ENCODE results near the gene SLC27A5. TPM values are rescaled to one million over a fixed set of nuclear protein-coding genes. Genes with fewer than 3 reads are reported as not detected.
"Not testable (repeated sequence)": the region's sequence is repeated elsewhere in the genome, so short reads cannot be mapped to it uniquely, and the experiment has no call there.

SLC27A5 gene
- total and polyA plus RNA-seq, 10 donors, result 6.0 to 26.8 (median 8.6) TPM

DNA sequence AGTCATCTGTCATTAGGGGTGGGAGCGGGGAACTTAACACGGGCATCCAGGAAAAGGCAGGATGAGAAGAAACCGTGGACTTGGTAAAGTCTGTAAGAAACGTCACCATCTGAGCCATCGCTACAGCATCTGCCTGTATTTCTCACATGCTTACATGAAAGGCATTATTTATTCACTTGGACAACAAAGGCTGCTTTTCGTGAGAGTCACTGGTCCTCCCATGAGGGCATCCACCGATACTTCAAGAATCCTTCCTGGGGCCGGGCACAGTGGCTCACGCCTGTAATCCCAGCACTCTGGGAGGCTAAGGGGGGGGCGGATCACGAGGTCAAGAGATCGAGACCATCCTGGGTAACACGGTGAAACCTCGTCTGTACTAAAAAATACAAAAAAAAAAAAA is 19.5 kb downstream of the SLC27A5 start:
- Histone ChIP-seq H3K9me3 (no peaks in the 10 kb centered on the region), H3K4me3 (no peak overlapping the region), H3K4me1 (no peaks in the 10 kb centered on the region), H3K36me3 (no peaks in the 10 kb centered on the region), H3K27me3 (replicated peaks in 1 of 7) (no peaks in the 10 kb centered on the region), H3K27ac (no peak overlapping the region)
- TF ChIP-seq POLR2A (IDR thresholded peaks at IDR 0.05), result no peak
- TF ChIP-seq, protein P1, sequence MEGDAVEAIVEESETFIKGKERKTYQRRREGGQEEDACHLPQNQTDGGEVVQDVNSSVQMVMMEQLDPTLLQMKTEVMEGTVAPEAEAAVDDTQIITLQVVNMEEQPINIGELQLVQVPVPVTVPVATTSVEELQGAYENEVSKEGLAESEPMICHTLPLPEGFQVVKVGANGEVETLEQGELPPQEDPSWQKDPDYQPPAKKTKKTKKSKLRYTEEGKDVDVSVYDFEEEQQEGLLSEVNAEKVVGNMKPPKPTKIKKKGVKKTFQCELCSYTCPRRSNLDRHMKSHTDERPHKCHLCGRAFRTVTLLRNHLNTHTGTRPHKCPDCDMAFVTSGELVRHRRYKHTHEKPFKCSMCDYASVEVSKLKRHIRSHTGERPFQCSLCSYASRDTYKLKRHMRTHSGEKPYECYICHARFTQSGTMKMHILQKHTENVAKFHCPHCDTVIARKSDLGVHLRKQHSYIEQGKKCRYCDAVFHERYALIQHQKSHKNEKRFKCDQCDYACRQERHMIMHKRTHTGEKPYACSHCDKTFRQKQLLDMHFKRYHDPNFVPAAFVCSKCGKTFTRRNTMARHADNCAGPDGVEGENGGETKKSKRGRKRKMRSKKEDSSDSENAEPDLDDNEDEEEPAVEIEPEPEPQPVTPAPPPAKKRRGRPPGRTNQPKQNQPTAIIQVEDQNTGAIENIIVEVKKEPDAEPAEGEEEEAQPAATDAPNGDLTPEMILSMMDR (IDR thresholded peaks at IDR 0.05 in 8 of 11, conservative IDR thresholded peaks at IDR 0.05 in 3 of 11), result no peak
- no peak for TF ChIP-seq POLR2AphosphoS5 (IDR thresholded peaks at IDR 0.05)
- no peak for DNase-seq
- WGBS, 5 donors, result 90 to 95% (median 93%) methylated on average over 14 of the region's 14 CpGs
- intact Hi-C loops (cut with DNase I; ENCODE audit: low total_unique reads), result no loop called here

DNA sequence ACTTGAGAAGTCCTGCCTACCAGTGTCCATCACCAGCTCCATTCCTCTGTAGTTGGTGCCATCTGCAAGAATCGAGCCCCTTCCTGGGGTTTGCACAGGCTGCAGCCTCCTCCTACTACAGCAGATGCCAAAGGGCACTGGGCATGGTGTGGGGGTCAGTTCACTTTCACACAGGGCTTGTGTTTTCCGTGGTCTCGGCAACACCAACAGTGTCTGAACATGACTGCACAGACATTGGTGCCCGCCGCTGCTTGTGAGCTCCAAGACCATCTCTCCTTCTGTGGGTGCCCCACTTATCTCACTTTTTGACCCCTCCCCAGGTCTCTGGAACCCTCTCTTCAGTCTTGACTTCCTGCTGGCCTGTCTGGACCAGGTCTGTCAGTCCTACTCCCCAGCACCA is 20.4 kb downstream of the SLC27A5 start:
- H3K36me3 ChIP-seq, result no peaks in the 10 kb centered on the region
- H3K4me3 ChIP-seq, result no peak overlapping the region
- TF ChIP-seq POLR2A (IDR thresholded peaks at IDR 0.05) (no peak), POLR2AphosphoS5 (IDR thresholded peaks at IDR 0.05) (no peak)
- TF ChIP-seq, protein P1 (IDR thresholded peaks at IDR 0.05 in 8 of 11, conservative IDR thresholded peaks at IDR 0.05 in 3 of 11), result no peak
- intact Hi-C loops (cut with DNase I; ENCODE audit: low total_unique reads), result no loop called here
- no peaks in the 10 kb centered on the region for H3K4me1 ChIP-seq
- H3K27ac ChIP-seq, result no peak overlapping the region
- 84 to 90% (median 90%) methylated on average over 5 of the region's 5 CpGs for WGBS, 5 donors
- no peak for DNase-seq
- no peaks in the 10 kb centered on the region for H3K9me3 ChIP-seq
- H3K27me3 ChIP-seq (replicated peaks in 1 of 7), result no peaks in the 10 kb centered on the region

DNA sequence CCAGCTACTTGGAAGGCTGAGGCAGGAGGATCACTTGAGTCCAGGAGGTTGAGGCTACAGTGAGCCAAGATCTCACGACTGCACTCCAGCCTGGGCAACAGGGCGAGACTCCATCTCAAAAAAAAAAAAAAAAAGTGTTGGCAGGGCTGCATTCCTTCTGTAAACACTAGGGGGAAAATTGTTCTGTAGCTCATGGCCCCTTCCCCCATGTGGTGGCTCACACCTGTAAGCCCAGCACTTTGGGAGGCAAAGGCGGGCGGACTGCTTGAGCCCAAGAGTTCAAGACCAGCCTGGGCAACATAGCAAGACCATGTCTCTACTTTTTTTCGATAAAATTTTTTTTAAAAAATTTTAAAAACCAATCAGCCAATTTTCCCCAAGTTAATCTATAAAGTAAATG is 27.4 kb downstream of the SLC27A5 start:
- H3K9me3 ChIP-seq; DNase-seq; H3K4me3 ChIP-seq; H3K4me1 ChIP-seq; H3K27ac ChIP-seq; H3K27me3 ChIP-seq (replicated peaks in 1 of 7); intact Hi-C loops (cut with DNase I; ENCODE audit: low total_unique reads): not testable (repeated sequence)
- peaks cover 0 to 30% (median 5%) of the 10 kb centered on the region in 6 donors for H3K36me3 ChIP-seq
- 93 to 99% (median 96%) methylated on average over 5 of the region's 5 CpGs for WGBS, 5 donors

DNA sequence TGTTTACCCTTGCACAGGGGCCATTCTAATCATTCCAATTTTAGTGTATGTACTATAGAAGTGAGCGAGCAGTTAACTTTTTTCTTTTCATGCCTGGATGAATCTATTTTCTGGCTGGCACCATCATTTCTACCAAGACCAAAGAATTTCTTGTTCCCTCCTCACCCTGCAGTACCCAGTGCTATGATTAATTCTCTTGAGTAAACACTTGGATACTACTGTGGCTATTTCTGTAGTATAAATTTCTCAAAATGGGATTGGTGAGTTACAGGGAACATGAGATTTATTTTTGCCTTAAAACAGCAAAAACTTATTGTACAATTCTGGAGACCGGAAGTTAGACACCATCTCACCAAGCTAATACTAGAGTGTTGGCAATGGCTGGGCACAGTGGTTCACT is 28.0 kb downstream of the SLC27A5 start:
- H3K27me3 ChIP-seq (replicated peaks in 1 of 7), result no peaks in the 10 kb centered on the region
- H3K36me3 ChIP-seq, result peaks cover 0 to 36% (median 5%) of the 10 kb centered on the region in 6 donors
- H3K27ac ChIP-seq, result no peak overlapping the region
- intact Hi-C loops (cut with DNase I; ENCODE audit: low total_unique reads), result no loop called here
- no peaks in the 10 kb centered on the region for H3K9me3 ChIP-seq
- no peak for DNase-seq
- H3K4me3 ChIP-seq, result no peak overlapping the region
- WGBS, 5 donors, result 86 to 93% (median 89%) methylated on average over 2 of the region's 2 CpGs
- H3K4me1 ChIP-seq, result no peaks in the 10 kb centered on the region
- TF ChIP-seq POLR2AphosphoS5 (IDR thresholded peaks at IDR 0.05) (no peak), POLR2A (IDR thresholded peaks at IDR 0.05) (no peak)
- TF ChIP-seq, protein P1 (IDR thresholded peaks at IDR 0.05 in 8 of 11, conservative IDR thresholded peaks at IDR 0.05 in 3 of 11), result no peak

DNA sequence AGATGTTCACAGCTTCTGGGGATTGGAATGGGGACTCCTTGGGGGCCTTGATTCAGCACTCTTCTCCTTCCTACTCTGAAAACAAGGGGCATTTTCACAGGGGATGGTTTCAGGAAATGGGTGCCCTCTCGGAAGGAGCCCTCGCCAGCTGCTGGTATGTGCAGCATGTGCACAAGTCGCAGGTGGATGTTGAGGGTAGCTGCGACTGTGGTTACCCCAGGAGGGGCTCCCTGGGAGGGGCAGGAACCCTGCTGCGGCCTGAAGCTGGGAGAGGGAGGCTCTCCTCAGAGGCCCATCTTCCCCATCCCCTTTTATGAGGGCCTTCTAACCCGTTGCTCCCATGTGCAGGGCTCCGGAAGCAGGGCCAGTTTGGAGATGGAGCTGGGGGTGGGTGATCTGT is 29.4 kb downstream of the SLC27A5 start:
- Histone ChIP-seq H3K4me3 (no peak overlapping the region), H3K27me3 (replicated peaks in 1 of 7) (no peaks in the 10 kb centered on the region), H3K4me1 (peaks cover 0 to 4% (median 0%) of the 10 kb centered on the region in 6 donors), H3K36me3 (peaks cover 0 to 38% (median 5%) of the 10 kb centered on the region in 6 donors), H3K9me3 (no peaks in the 10 kb centered on the region), H3K27ac (no peak overlapping the region)
- intact Hi-C loops (cut with DNase I; ENCODE audit: low total_unique reads), result no loop called here
- no peak for TF ChIP-seq POLR2A (IDR thresholded peaks at IDR 0.05)
- TF ChIP-seq, protein P1 (IDR thresholded peaks at IDR 0.05 in 8 of 11, conservative IDR thresholded peaks at IDR 0.05 in 3 of 11), result no peak
- TF ChIP-seq POLR2AphosphoS5 (IDR thresholded peaks at IDR 0.05), result no peak
- WGBS, 5 donors, result 66 to 93% (median 78%) methylated on average over 7 of the region's 7 CpGs
- no peak for DNase-seq
